Common myeloid progenitor, CD34-positive (primary cell): ENCODE data around the gene FOXP1.

Experiments
- CTCF ChIA-PET: fragments of 350-600 bp; sonication (Branson Sonifier 250); formaldehyde crosslinking; loops from one replicate; lab custom pipeline; 2021; ENCODE audit warnings: antibody characterized with exemption; lab: Charles Lee
- POLR2A ChIA-PET: fragments of 350-600 bp; sonication (Branson Sonifier 250); formaldehyde crosslinking; loops from one replicate; lab custom pipeline; 2021; ENCODE audit warnings: antibody characterized with exemption; lab: Charles Lee
- DNase-seq, 3 donors: peaks; one replicate each; pipeline versions ENCODE4 v3.0.0 to v3.0.0-alpha.2; 2013
- H3K27ac ChIP-seq, 2 experiments: 1 replicate in 1 of 2; 2 replicates in 1 of 2; pipeline ENCODE4 v1.7.0; 2013; ENCODE audit warnings: inconsistent platforms in 2 of 2, low read length in 2 of 2, mild to moderate bottlenecking in 2 of 2, low read depth in 1 of 2, moderate library complexity in 1 of 2; ENCODE audit not compliant: severe bottlenecking in 2 of 2, insufficient read depth in 1 of 2, poor library complexity in 1 of 2
- H3K27me3 ChIP-seq, 5 experiments: replicated peaks in 2 of 5; 1 replicate in 3 of 5; 2 replicates in 2 of 5; pipeline versions ENCODE4 v1.6.1 to v1.7.0; 2013; ENCODE audit warnings: low read length in 4 of 5, mild to moderate bottlenecking in 2 of 5, moderate library complexity in 2 of 5, inconsistent platforms in 1 of 5; ENCODE audit not compliant: insufficient read depth in 5 of 5, control insufficient read depth in 4 of 5
- H3K36me3 ChIP-seq, 4 experiments: 1 replicate in 2 of 4; 2 replicates in 2 of 4; pipeline versions ENCODE4 v1.6.1 to v1.7.0; 2013; ENCODE audit warnings: low read length in 3 of 4, control low read depth in 1 of 4, mild to moderate bottlenecking in 1 of 4; ENCODE audit not compliant: control insufficient read depth in 4 of 4, insufficient read depth in 4 of 4
- H3K4me1 ChIP-seq, 4 experiments: 1 replicate in 3 of 4; 2 replicates in 1 of 4; pipeline versions ENCODE4 v1.6.1 to v1.7.1; 2013; ENCODE audit warnings: low read length in 3 of 4, mild to moderate bottlenecking in 3 of 4, control low read depth in 1 of 4, inconsistent platforms in 1 of 4, moderate library complexity in 1 of 4; ENCODE audit not compliant: control insufficient read depth in 4 of 4, insufficient read depth in 4 of 4; ENCODE audit errors: control extremely low read depth in 1 of 4
- H3K4me3 ChIP-seq, 7 experiments: 1 replicate in 4 of 7; 2 replicates in 3 of 7; pipeline versions ENCODE4 v1.5.1 to v1.7.0; 2013; ENCODE audit warnings: mild to moderate bottlenecking in 7 of 7, low read length in 6 of 7, moderate library complexity in 6 of 7, inconsistent platforms in 2 of 7, low read depth in 2 of 7, control low read depth in 1 of 7; ENCODE audit not compliant: insufficient read depth in 4 of 7, control insufficient read depth in 1 of 7; ENCODE audit errors: extremely low read depth in 1 of 7
- H3K9me3 ChIP-seq, 5 experiments: 1 replicate in 4 of 5; 2 replicates in 1 of 5; pipeline versions ENCODE4 v1.6.1 to v1.7.1; 2013; ENCODE audit warnings: low read length in 4 of 5, mild to moderate bottlenecking in 2 of 5, inconsistent platforms in 1 of 5, low read depth in 1 of 5, moderate library complexity in 1 of 5; ENCODE audit not compliant: control insufficient read depth in 4 of 5, insufficient read depth in 2 of 5; ENCODE audit errors: control extremely low read depth in 1 of 5
- WGBS: methylation state at CpG from one replicate; pipeline ENCODE4 v1.1.5; 2013; ENCODE audit not compliant: insufficient coverage; 5-methylcytosine and 5-hydroxymethylcytosine counted together

The FOXP1 gene

DNA sequence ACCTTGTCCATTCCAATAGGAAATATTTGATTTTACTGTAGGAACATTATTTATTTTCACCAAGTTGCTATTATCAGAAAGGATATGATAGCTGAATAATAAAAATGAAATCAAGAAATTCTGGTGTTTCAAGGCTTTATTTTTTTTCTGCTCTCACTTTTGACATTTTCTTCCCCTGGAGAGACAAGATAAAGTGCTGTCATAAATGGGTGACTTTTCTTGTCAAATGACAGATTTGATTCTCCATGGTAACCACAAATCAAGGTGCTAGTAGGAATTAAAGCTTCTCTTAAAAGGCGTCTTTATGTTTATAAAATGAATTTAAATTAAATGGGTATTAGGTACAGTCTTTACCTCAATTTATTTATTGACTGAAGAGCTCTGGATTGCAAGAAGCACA lies 124.6 kb downstream of the FOXP1 start:
- peaks cover 0 to 2% (median 0%) of the 10 kb centered on the region in 4 experiments for H3K36me3 ChIP-seq
- WGBS = no CpG with 5 or more reads among the region's 1 CpG
- peaks cover 32 to 54% (median 40%) of the 10 kb centered on the region in 4 experiments for H3K4me1 ChIP-seq
- no peak for DNase-seq
- no peaks in the 10 kb centered on the region for H3K9me3 ChIP-seq
- POLR2A ChIA-PET = no interaction called here
- H3K27ac ChIP-seq = peak overlapping the region in 1 of 2 experiments; percentile 17
- H3K4me3 ChIP-seq = no peak overlapping the region
- H3K27me3 ChIP-seq = no peaks in the 10 kb centered on the region
- CTCF ChIA-PET = interaction anchor here (1.0 to 2.8 kb wide), 7 partner anchors 11 to 124 kb away, joined by 3 to 9 read pairs (median 4); partner anchors contain the start of gene FOXP1

DNA sequence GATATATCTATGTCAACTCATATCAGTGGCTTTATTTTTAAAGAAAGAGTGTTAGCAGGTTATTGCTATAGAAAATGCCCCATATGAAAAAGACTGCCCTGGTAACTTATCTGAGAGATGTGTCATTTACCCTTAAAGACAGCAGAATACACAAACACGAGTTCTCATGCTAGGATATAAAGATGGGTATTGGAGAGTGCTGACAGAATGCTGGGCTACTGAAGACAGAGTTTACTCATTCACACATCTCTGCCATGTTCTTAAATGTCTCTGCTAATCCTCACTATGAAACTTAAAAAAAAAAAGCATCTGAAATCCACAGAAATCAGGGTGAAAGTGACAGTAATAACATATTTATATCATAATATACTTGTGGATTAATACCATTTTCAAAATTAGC lies 126.7 kb downstream of the FOXP1 start:
- H3K27ac ChIP-seq = peak overlapping the region; percentile 34 to 83
- WGBS = no CpG with 5 or more reads among the region's 1 CpG
- no peaks in the 10 kb centered on the region for H3K27me3 ChIP-seq
- ChIA-PET POLR2A (interaction anchor here (0.6 to 1.0 kb wide), 3 partner anchors 9 to 83 kb away, joined by 3 read pairs; no protein-coding TSS in a partner anchor), CTCF (interaction anchor here (0.8 to 3.2 kb wide), 7 partner anchors 10 to 129 kb away, joined by 3 to 26 read pairs (median 4); no protein-coding TSS in a partner anchor)
- no peak for DNase-seq
- H3K9me3 ChIP-seq = no peaks in the 10 kb centered on the region
- peaks cover 48 to 66% (median 53%) of the 10 kb centered on the region in 4 experiments for H3K4me1 ChIP-seq
- peak overlapping the region in 3 of 7 experiments; percentile 16 to 71 (median 65) for H3K4me3 ChIP-seq
- H3K36me3 ChIP-seq = no peaks in the 10 kb centered on the region

DNA sequence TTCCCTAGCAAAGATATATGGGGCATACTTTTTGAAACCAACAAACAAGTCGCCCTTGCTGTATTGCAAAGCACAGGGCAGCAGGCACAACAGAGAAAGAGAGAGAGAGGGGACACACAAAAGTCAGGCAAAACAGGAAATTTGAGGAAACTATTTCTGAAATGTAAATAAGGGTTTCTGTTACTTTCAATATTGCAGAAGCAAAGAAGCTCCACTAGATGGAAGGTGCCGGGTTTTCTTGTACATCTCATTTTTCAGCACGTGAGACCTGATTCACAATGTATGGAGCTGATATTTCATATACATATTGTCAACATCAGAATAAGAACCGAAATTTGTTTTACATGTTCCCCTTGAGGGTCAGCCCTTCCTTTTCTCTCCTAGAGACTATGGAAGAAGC lies 127.4 kb downstream of the FOXP1 start:
- peak overlapping the region; percentile 34 to 83 for H3K27ac ChIP-seq
- ChIA-PET CTCF (interaction anchor here (0.6 to 3.2 kb wide), 8 partner anchors 10 to 132 kb away, joined by 3 to 26 read pairs (median 4); no protein-coding TSS in a partner anchor), POLR2A (interaction anchor here (0.6 to 1.0 kb wide), 4 partner anchors 9 to 226 kb away, joined by 3 read pairs; no protein-coding TSS in a partner anchor)
- H3K4me1 ChIP-seq = peaks cover 48 to 72% (median 59%) of the 10 kb centered on the region in 4 experiments
- H3K27me3 ChIP-seq = no peaks in the 10 kb centered on the region
- WGBS = 0% methylated on average over 2 of the region's 4 CpGs
- no peaks in the 10 kb centered on the region for H3K36me3 ChIP-seq
- no peaks in the 10 kb centered on the region for H3K9me3 ChIP-seq
- peak overlapping the region in 6 of 7 experiments; percentile 42 to 71 (median 58) for H3K4me3 ChIP-seq
- peak; percentile 50 to 67 (median 61) for DNase-seq

DNA sequence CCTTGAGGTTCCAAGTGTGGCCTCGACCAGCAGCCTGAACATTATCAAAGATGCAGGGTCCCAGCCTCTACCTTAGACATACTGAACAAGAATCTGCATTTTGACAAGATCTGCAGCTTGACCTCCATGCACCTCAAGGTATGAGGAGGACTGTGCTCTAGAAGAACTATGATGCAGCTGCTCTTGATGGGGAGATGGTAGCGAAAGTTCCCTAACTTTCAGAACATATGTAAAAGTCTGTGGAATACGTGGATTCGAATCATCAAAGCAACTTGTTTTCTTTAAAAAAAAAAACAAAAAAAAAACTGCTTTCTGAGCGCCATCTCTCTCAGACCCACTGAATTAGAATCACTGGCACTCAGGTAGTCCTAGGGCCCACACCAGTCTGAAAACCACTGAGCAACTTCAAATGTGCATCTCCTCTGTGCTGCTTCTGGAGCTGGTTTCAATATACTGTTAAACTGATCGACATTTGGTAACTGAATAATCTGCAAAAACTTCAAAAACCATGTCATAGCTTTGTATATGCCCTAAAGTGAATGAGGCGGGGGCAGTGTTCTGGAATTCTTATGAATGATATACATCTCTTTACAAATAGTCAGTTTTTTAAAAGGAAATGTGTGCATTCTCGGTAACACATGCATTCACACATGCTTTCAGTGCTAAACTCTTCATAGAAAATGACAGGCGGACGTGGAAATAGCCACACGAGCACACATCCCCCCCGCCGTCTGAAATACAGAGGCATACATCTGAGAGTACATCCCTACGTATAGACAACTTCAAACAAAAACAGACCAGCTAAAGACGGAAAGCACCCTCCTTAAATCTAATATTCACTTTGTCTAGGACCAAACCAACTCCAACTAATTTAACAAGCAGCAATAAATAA lies 128.8 kb downstream of the FOXP1 start:
- H3K27ac ChIP-seq = peak overlapping the region; percentile 69 to 83
- ChIA-PET CTCF (interaction anchor here (0.7 to 3.2 kb wide), 11 partner anchors 8 to 127 kb away, joined by 3 to 26 read pairs (median 4); no protein-coding TSS in a partner anchor), POLR2A (interaction anchor here (0.6 to 0.8 kb wide), 2 partner anchors 11 to 130 kb away, joined by 4 read pairs; no protein-coding TSS in a partner anchor)
- H3K4me1 ChIP-seq = peaks cover 57 to 84% (median 66%) of the 10 kb centered on the region in 4 experiments
- 35% methylated on average over 7 of the region's 15 CpGs for WGBS
- peak overlapping the region in 5 of 7 experiments; percentile 12 to 71 (median 40) for H3K4me3 ChIP-seq
- DNase-seq = peak in 2 of 3 donors; percentile 43 to 58
- H3K9me3 ChIP-seq = no peaks in the 10 kb centered on the region
- H3K27me3 ChIP-seq = no peaks in the 10 kb centered on the region
- no peaks in the 10 kb centered on the region for H3K36me3 ChIP-seq

DNA sequence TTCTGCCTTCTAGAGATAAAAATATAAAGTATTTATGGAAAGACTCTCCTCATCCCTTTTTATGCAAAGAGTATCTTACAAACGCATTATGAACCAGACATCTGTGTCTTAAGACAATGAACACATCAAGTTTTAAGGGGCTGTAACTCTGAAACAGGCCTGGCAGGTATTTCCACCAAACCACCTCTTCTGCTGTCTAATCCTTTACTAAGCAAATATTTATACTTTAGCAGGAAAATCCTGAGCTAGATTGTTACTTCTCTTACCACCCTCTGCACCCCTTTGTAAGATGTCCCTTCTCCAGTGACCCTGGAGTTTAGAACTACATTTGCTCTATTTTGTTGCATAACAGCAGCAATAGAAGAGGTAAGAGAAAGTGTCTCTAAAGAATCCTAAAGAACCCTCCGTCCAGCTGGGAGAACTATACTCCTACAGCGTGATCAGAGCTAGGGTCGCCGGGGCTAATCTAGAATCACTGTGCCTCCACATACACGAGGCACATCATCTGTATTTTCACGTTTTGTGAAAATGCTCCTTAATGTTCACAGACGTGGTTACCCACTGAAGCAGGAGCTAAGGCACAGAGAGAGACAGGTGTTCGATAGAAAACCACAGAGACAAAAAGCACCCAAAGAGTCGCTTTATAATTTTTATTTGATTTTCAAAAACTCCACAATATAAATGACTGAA lies 129.6 kb downstream of the FOXP1 start:
- Histone ChIP-seq H3K9me3 (no peaks in the 10 kb centered on the region), H3K4me3 (peak overlapping the region in 2 of 7 experiments; percentile 26 to 36), H3K27ac (peak overlapping the region; percentile 2 to 83), H3K36me3 (no peaks in the 10 kb centered on the region), H3K4me1 (peaks cover 58 to 91% (median 71%) of the 10 kb centered on the region in 4 experiments), H3K27me3 (no peaks in the 10 kb centered on the region)
- no peak for DNase-seq
- POLR2A ChIA-PET = interaction anchor here (0.6 to 1.2 kb wide), 3 partner anchors 10 to 131 kb away, joined by 3 to 4 read pairs (median 4); no protein-coding TSS in a partner anchor
- CTCF ChIA-PET = interaction anchor here (1.0 to 3.2 kb wide), 9 partner anchors 8 to 57 kb away, joined by 3 to 26 read pairs (median 6); no protein-coding TSS in a partner anchor
- 48% methylated on average over 8 of the region's 10 CpGs for WGBS

DNA sequence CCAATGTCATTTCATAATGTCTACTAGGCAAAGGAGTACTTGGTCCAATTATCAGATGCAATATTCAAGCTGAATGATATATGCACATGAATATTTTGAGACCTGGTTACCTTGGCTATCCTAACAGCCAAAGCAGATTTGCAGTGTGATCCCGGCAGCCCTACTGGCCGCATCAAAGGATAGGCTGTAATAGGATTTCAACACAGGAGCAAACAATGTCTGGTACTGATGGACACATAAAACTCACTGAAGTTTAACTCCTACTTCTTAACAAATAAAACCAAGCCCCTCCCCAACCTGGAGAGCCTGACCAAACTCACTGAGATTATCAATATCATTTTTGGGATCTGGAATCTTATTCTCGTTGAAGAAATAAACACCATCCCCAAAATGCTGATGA lies 130.2 kb downstream of the FOXP1 start:
- CTCF ChIA-PET = interaction anchor here (1.1 to 3.1 kb wide), 8 partner anchors 13 to 132 kb away, joined by 3 to 8 read pairs (median 4); no protein-coding TSS in a partner anchor

More for the DNA sequence above, 130.2 kb downstream of the FOXP1 start:
- Histone ChIP-seq H3K9me3 (no peaks in the 10 kb centered on the region), H3K27me3 (no peaks in the 10 kb centered on the region), H3K27ac (peak overlapping the region; percentile 2 to 83), H3K36me3 (no peaks in the 10 kb centered on the region), H3K4me3 (no peak overlapping the region), H3K4me1 (peaks cover 57 to 97% (median 76%) of the 10 kb centered on the region in 4 experiments)
- POLR2A ChIA-PET = interaction anchor here (1.2 kb wide), 1 partner anchor 9 kb away, joined by 3 read pairs; no protein-coding TSS in a partner anchor
- 91% methylated on average over 3 of the region's 3 CpGs for WGBS
- DNase-seq = no peak
